GM10266 (cell line): ENCODE measurements around the gene PMEL.

Experiments
- DNase-seq: peaks from one replicate; pipeline ENCODE4 v3.0.0; 2012; ENCODE audit errors: extremely low spot score
- CTCF ChIP-seq: IDR thresholded peaks from 2 replicates; pipeline ENCODE4 v1.5.1; 2012; ENCODE audit warnings: mild to moderate bottlenecking, low read depth; ENCODE audit not compliant: control insufficient read depth, insufficient read depth; ENCODE audit errors: missing control alignments

Gene PMEL

GRCh38 chr12:55937981-55938380 is 27.9 kb downstream of the PMEL start:
- DNase-seq: no peak
- no peak for TF ChIP-seq CTCF

- TF ChIP-seq CTCF: no peak
- no peak for DNase-seq
These were observed 30.1 kb downstream of the PMEL start for GRCh38 chr12:55935738-55936151.

GRCh38 chr12:55934773-55935172 is 31.1 kb downstream of the PMEL start:
- DNase-seq: no peak
- no peak for TF ChIP-seq CTCF

- no peak for TF ChIP-seq CTCF
- no peak for DNase-seq
These were observed 31.8 kb downstream of the PMEL start for GRCh38 chr12:55933799-55934742.

- no peak for DNase-seq
- no peak for TF ChIP-seq CTCF
These were observed 32.6 kb downstream of the PMEL start for GRCh38 chr12:55933169-55933798.

GRCh38 chr12:55932551-55932910 is 33.3 kb downstream of the PMEL start:
- peak; percentile 48 for DNase-seq
- no peak for TF ChIP-seq CTCF
